Measurements from ENCODE around the gene KCNAB2. TPM values are rescaled to one million over a fixed set of nuclear protein-coding genes. Genes with fewer than 3 reads are reported as not detected.

Gene KCNAB2
- total RNA-seq, 4 donors from 2014 or later, result 4.2 to 12.0 (median 10.0) TPM

- 22 to 49% methylated on average over 24 to 38 of the region's 41 CpGs for WGBS, 2 donors
- no peak overlapping the region for H3K4me3 ChIP-seq (ENCODE audit: low read depth, poor library complexity, severe bottlenecking)
- intact Hi-C loops (cut with DNase I; ENCODE audit: low total_unique reads), result no loop called here
- peak in 1 of 2 donors; percentile 26 for DNase-seq (ENCODE audit: low spot score in 2 of 2)
- TF ChIP-seq POLR2A (IDR thresholded peaks at IDR 0.05), result no peak
Observed at GRCh38 chr1:6127587-6128163, 82.0 kb downstream of the KCNAB2 start.

- no peak for DNase-seq (ENCODE audit: low spot score in 2 of 2)
- no peak for TF ChIP-seq POLR2A (IDR thresholded peaks at IDR 0.05)
- TF ChIP-seq, protein P1, sequence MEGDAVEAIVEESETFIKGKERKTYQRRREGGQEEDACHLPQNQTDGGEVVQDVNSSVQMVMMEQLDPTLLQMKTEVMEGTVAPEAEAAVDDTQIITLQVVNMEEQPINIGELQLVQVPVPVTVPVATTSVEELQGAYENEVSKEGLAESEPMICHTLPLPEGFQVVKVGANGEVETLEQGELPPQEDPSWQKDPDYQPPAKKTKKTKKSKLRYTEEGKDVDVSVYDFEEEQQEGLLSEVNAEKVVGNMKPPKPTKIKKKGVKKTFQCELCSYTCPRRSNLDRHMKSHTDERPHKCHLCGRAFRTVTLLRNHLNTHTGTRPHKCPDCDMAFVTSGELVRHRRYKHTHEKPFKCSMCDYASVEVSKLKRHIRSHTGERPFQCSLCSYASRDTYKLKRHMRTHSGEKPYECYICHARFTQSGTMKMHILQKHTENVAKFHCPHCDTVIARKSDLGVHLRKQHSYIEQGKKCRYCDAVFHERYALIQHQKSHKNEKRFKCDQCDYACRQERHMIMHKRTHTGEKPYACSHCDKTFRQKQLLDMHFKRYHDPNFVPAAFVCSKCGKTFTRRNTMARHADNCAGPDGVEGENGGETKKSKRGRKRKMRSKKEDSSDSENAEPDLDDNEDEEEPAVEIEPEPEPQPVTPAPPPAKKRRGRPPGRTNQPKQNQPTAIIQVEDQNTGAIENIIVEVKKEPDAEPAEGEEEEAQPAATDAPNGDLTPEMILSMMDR (IDR thresholded peaks at IDR 0.05), result no peak
- no peak overlapping the region for H3K4me3 ChIP-seq (ENCODE audit: low read depth, poor library complexity, severe bottlenecking)
- intact Hi-C loops (cut with DNase I; ENCODE audit: low total_unique reads), result no loop called here
- 91 to 92% methylated on average over 28 to 33 of the region's 34 CpGs for WGBS, 2 donors
Observed at GRCh38 chr1:6128276-6129081, 82.8 kb downstream of the KCNAB2 start.

- WGBS, 2 donors, result 78 to 82% methylated on average over 9 of the region's 9 CpGs
- no peak for DNase-seq (ENCODE audit: low spot score in 2 of 2)
- no peak for TF ChIP-seq POLR2A (IDR thresholded peaks at IDR 0.05)
- TF ChIP-seq, protein P1 (IDR thresholded peaks at IDR 0.05), result no peak
- intact Hi-C loops (cut with DNase I; ENCODE audit: low total_unique reads), result no loop called here
- no peak overlapping the region for H3K4me3 ChIP-seq (ENCODE audit: low read depth, poor library complexity, severe bottlenecking)
Observed at GRCh38 chr1:6129313-6129712, 83.6 kb downstream of the KCNAB2 start.

GRCh38 chr1:6130036-6130435 lies 84.3 kb downstream of the KCNAB2 start:
- TF ChIP-seq, protein P1 (IDR thresholded peaks at IDR 0.05), result no peak
- no peak for TF ChIP-seq POLR2A (IDR thresholded peaks at IDR 0.05)
- DNase-seq (ENCODE audit: low spot score in 2 of 2), result no peak
- H3K4me3 ChIP-seq (ENCODE audit: low read depth, poor library complexity, severe bottlenecking), result no peak overlapping the region
- 76 to 80% methylated on average over 11 of the region's 11 CpGs for WGBS, 2 donors
- intact Hi-C loops (cut with DNase I; ENCODE audit: low total_unique reads), result no loop called here

DNA sequence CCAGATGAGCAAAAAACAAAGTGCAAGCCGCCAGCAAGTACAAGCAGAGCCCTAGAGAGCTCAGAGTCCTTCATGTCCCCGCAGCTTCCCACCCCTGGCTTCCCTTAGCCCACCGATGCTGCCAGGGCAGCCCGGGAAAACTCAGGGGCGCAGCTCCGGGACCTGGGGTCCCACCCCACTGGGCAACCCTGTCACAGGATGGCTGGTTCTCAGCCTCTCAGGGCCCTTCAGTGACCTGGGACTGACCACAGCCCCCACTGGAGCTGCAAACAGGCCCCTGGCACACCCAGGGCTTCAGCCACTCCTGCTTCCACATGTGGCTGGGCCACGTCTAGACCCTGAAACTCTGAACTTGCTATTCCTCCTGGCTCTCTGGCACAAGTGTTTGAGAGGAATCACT lies 84.9 kb downstream of the KCNAB2 start:
- intact Hi-C loops (cut with DNase I; ENCODE audit: low total_unique reads), result no loop called here

GRCh38 chr1:6131561-6131960 lies 85.9 kb downstream of the KCNAB2 start:
- no peak for DNase-seq (ENCODE audit: low spot score in 2 of 2)
- no peak for TF ChIP-seq POLR2A (IDR thresholded peaks at IDR 0.05)
- TF ChIP-seq, protein P1 (IDR thresholded peaks at IDR 0.05), result no peak
- WGBS, 2 donors, result 95 to 98% methylated on average over 5 to 7 of the region's 9 CpGs
- no peak overlapping the region for H3K4me3 ChIP-seq (ENCODE audit: low read depth, poor library complexity, severe bottlenecking)
- intact Hi-C loops (cut with DNase I; ENCODE audit: low total_unique reads), result no loop called here

More for the DNA sequence above, 84.9 kb downstream of the KCNAB2 start:
- H3K4me3 ChIP-seq (ENCODE audit: low read depth, poor library complexity, severe bottlenecking), result no peak overlapping the region
- TF ChIP-seq, protein P1 (IDR thresholded peaks at IDR 0.05), result no peak
- no peak for TF ChIP-seq POLR2A (IDR thresholded peaks at IDR 0.05)
- no peak for DNase-seq (ENCODE audit: low spot score in 2 of 2)
- WGBS, 2 donors, result 73 to 74% methylated on average over 7 of the region's 7 CpGs

Data from lower leg skin (tissue), 4 donors.